Hepatocyte (in vitro differentiated cells): ENCODE measurements around the gene SOX18.

ENCODE experiments used
- CTCF ChIP-seq: fragments of 200-600 bp; sonication (generic); IDR thresholded peaks from 2 replicates; pipeline ENCODE4 v1.5.1; 2016; ENCODE audit warnings: antibody characterized with exemption, mild to moderate bottlenecking; ENCODE audit not compliant: poor library complexity
- EZH2 ChIP-seq: fragments of 200-600 bp; sonication (generic); IDR thresholded peaks from 2 replicates; pipeline ENCODE4 v1.6.1; 2016; ENCODE audit warnings: antibody characterized with exemption, mild to moderate bottlenecking, borderline replicate concordance
- EZH2phosphoT487 ChIP-seq: fragments of 200-600 bp; sonication (generic); IDR thresholded peaks from one replicate; pipeline ENCODE4 v1.6.1; 2018; ENCODE audit warnings: antibody characterized with exemption, mild to moderate bottlenecking, low read depth, moderate library complexity; ENCODE audit not compliant: unreplicated experiment, severe bottlenecking

DNA sequence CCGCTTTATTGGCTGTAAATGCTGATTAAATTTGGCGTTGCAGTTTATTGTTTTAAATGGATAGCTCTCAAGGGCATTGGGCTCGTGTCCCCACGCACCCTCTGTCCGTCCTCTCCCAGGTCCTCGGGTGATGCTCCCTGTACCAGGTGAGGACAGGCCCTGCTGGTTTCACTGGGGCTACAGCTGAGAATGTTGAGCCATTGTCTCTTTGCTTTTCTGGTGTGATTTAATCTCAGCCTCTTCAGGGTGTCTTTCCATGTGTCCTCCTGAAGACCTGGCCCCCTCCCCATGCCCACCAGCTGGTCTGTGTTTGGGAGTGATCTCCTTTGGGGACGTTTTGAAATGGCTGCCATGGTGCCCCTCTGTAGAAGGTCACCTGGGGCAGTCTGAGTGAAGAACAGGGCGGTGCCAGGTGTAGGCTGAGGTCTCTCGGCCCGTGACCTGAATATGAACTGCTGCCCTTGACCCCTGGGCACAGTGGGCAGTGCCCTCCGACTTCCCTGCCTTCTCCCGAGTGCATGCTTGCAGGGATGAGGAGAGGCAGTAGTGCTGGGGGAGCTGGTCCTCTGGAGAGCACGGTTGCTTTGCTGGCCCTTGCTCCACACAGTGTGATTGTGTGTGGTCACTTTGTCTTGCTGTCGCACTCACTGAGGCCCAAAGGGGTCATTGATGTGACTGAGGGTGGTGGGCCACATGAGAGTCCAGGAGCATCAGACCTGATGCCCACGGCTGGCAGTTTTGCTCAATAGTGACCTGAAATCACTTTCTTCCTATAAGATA is 25.9 kb downstream of the SOX18 start:
- TF ChIP-seq CTCF (no peak), EZH2phosphoT487 (no peak), EZH2 (no peak)
